ENCODE data around the gene CLEC4F. TPM values are rescaled to one million over a fixed set of nuclear protein-coding genes. Genes with fewer than 3 reads are reported as not detected.
A peak's percentile ranks its signal among the peaks of the same experiment; 100 is the strongest.

The CLEC4F gene
- total and polyA plus RNA-seq, 2 of the 13 experiments (the other 11 are each of a cell fraction or from before 2014, with no cell fraction given), result 0.12 to 0.13 TPM

DNA sequence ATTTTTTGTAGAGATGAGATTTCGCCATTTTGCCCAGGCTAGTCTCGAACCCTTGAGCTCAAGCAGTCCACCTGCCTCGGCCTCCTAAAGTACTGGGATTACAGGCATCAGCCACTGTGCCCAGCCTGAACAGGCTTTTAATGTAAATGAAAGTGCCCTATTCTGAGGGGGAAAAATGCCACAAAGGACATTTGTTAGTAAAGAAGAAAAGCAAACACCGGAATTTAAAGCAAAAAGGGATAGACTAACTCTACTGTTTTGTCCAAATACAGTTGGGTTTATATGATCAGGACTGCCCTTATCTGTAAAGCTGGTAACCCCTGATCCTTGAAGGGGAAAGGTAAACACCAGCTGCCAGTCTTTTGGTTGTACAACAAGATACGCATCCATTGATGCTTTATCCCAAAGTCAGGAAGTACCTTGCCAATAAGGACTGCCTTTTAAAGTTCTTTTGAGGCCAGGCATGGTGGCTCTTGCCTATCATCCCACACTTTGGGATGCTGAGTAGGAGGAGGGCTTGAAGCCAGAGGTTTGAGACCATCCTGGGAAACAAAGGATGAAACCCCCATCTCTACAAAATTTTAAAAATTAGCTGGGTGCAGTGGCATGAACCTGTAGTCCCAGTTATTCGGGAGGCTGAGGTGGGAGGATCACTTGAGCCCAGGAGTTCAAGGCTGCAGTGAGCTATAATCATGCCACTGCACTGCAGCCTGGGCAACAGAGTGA lies 13.1 kb downstream of the CLEC4F start (continued):
- TF ChIP-seq, protein P1, sequence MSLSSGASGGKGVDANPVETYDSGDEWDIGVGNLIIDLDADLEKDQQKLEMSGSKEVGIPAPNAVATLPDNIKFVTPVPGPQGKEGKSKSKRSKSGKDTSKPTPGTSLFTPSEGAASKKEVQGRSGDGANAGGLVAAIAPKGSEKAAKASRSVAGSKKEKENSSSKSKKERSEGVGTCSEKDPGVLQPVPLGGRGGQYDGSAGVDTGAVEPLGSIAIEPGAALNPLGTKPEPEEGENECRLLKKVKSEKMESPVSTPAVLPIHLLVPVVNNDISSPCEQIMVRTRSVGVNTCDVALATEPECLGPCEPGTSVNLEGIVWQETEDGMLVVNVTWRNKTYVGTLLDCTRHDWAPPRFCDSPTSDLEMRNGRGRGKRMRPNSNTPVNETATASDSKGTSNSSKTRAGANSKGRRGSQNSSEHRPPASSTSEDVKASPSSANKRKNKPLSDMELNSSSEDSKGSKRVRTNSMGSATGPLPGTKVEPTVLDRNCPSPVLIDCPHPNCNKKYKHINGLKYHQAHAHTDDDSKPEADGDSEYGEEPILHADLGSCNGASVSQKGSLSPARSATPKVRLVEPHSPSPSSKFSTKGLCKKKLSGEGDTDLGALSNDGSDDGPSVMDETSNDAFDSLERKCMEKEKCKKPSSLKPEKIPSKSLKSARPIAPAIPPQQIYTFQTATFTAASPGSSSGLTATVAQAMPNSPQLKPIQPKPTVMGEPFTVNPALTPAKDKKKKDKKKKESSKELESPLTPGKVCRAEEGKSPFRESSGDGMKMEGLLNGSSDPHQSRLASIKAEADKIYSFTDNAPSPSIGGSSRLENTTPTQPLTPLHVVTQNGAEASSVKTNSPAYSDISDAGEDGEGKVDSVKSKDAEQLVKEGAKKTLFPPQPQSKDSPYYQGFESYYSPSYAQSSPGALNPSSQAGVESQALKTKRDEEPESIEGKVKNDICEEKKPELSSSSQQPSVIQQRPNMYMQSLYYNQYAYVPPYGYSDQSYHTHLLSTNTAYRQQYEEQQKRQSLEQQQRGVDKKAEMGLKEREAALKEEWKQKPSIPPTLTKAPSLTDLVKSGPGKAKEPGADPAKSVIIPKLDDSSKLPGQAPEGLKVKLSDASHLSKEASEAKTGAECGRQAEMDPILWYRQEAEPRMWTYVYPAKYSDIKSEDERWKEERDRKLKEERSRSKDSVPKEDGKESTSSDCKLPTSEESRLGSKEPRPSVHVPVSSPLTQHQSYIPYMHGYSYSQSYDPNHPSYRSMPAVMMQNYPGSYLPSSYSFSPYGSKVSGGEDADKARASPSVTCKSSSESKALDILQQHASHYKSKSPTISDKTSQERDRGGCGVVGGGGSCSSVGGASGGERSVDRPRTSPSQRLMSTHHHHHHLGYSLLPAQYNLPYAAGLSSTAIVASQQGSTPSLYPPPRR (CRISPR knock-in tag; IDR thresholded peaks at IDR 0.05; ENCODE audit: borderline replicate concordance), result peak; percentile 99
- no peak for TF ChIP-seq ZNF607 (CRISPR knock-in tag; IDR thresholded peaks at IDR 0.05; ENCODE audit: borderline replicate concordance)
- peak; percentile 57; the same call in 1 of the 2 replicates for TF ChIP-seq GFI1 (CRISPR knock-in tag; IDR thresholded peaks at IDR 0.05; ENCODE audit: borderline replicate concordance)
- TF ChIP-seq SAP130 (CRISPR knock-in tag; IDR thresholded peaks at IDR 0.05; ENCODE audit: low read depth), result peak; percentile 83
- peak; percentile 100 for TF ChIP-seq ZMYM2 (CRISPR knock-in tag; IDR thresholded peaks at IDR 0.05)
- TF ChIP-seq KLF13 (CRISPR knock-in tag; IDR thresholded peaks at IDR 0.05), result no peak
- peak; percentile 79; the same call in 1 of the 2 replicates for TF ChIP-seq ZNF205 (CRISPR knock-in tag; IDR thresholded peaks at IDR 0.05)
- TF ChIP-seq, protein P2, sequence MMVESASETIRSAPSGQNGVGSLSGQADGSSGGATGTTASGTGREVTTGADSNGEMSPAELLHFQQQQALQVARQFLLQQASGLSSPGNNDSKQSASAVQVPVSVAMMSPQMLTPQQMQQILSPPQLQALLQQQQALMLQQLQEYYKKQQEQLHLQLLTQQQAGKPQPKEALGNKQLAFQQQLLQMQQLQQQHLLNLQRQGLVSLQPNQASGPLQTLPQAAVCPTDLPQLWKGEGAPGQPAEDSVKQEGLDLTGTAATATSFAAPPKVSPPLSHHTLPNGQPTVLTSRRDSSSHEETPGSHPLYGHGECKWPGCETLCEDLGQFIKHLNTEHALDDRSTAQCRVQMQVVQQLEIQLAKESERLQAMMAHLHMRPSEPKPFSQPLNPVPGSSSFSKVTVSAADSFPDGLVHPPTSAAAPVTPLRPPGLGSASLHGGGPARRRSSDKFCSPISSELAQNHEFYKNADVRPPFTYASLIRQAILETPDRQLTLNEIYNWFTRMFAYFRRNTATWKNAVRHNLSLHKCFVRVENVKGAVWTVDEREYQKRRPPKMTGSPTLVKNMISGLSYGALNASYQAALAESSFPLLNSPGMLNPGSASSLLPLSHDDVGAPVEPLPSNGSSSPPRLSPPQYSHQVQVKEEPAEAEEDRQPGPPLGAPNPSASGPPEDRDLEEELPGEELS (CRISPR knock-in tag; IDR thresholded peaks at IDR 0.05), result peak; percentile 98
- peak; percentile 88 for TF ChIP-seq ZMYM3 (CRISPR knock-in tag; IDR thresholded peaks at IDR 0.05)
- TF ChIP-seq ARNT2 (CRISPR knock-in tag; IDR thresholded peaks at IDR 0.05; ENCODE audit: low read depth), result peak; percentile 76
- TF ChIP-seq KDM6A (CRISPR knock-in tag; IDR thresholded peaks at IDR 0.05; ENCODE audit: low read depth), result peak; percentile 72
- TF ChIP-seq IRF2 (CRISPR knock-in tag; IDR thresholded peaks at IDR 0.05), result peak; percentile 90
- TF ChIP-seq ZNF121 (CRISPR knock-in tag; IDR thresholded peaks at IDR 0.05), result peak; percentile 78
- peak; percentile 46; the same call in 1 of the 2 replicates for TF ChIP-seq XBP1 (CRISPR knock-in tag; IDR thresholded peaks at IDR 0.05)
- TF ChIP-seq MTF1 (CRISPR knock-in tag; IDR thresholded peaks at IDR 0.05), result 0 out of 2 replicates have a peak, but pooled peaks have one; percentile 55
- 0 out of 2 replicates have a peak, but pooled peaks have one; percentile 8 for TF ChIP-seq ZNF652 (CRISPR knock-in tag; IDR thresholded peaks at IDR 0.05; ENCODE audit: borderline replicate concordance, low read depth)
- no peak for TF ChIP-seq MBNL3 (CRISPR knock-in tag; conservative IDR thresholded peaks at IDR 0.05)
- no peak for TF ChIP-seq ZNF17 (CRISPR knock-in tag; IDR thresholded peaks at IDR 0.05)
- peak; percentile 37; the same call in 1 of the 2 replicates for TF ChIP-seq MLXIP (CRISPR knock-in tag; IDR thresholded peaks at IDR 0.05; ENCODE audit: borderline replicate concordance)

Data from HepG2 (cell line).